Measurements from ENCODE around the gene TLL1.

GRCh38 chr4:165855191-165855590 is 17.8 kb upstream of the TLL1 start:
- TF ChIP-seq CTCF (IDR thresholded peaks at IDR 0.05): no peak
- no peak for TF ChIP-seq EP300 (IDR thresholded peaks at IDR 0.05)
